K562 (cell line): ENCODE measurements around the gene AHCYL2. TPM values are rescaled to one million over a fixed set of nuclear protein-coding genes. Genes with fewer than 3 reads are reported as not detected.
"Not testable (repeated sequence)": the region's sequence is repeated elsewhere in the genome, so short reads cannot be mapped to it uniquely, and the experiment has no call there.

Experiments used
- ATAC-seq: fragments of 200-7000 bp; cut with Tn5 transposase; 3 replicates; pipeline ENCODE4 v1.9.1; 2020; ENCODE audit warnings: moderate library complexity
- BruUV-seq: library from RNA; stranded (reverse); fragments of 400-500 nt; replicated peaks from 2 replicates; lab custom pipeline; 2021; lab: Mats Ljungman, UMichigan
- CTCF ChIA-PET: fragments of 300-600 bp; formaldehyde crosslinking; extraction: SDS; loops from one replicate; lab custom pipeline; 2021; ENCODE audit warnings: low intra/inter-chr PET ratio; lab: Yijun Ruan, JAX
- POLR2A ChIA-PET: fragments of 300-600, 350-650 bp; sonication (Branson Sonifier 250); formaldehyde crosslinking; extraction: SDS; loops from one replicate; lab custom pipeline; 2021; ENCODE audit warnings: antibody characterized with exemption, inconsistent platforms; lab: Yijun Ruan, JAX
- DNase-seq, 4 experiments: peaks; one replicate each; pipeline versions ENCODE4 v3.0.0 to v3.0.0-alpha.2; 2011 to 2018; ENCODE audit warnings: low spot score in 3 of 4, mixed read lengths in 3 of 4; ENCODE audit errors: extremely low read depth in 1 of 4
- FAIRE-seq: peaks from 2 replicates; lab custom pipeline; 2011; peaks lifted over from hg19 to GRCh38; lab: Jason Lieb, UNC
- H2AFZ ChIP-seq: 2 replicates; pipeline ENCODE4 v1.6.0; 2011; ENCODE audit warnings: low read depth, low read length, control low read depth, inconsistent platforms
- H3K27ac ChIP-seq: fragments of 200-600 bp; 3 replicates; pipeline ENCODE4 v1.8.0; 2011; ENCODE audit warnings: low read depth, mild to moderate bottlenecking, control low read depth, inconsistent platforms, low read length, moderate library complexity, mixed read lengths; ENCODE audit errors: extremely low read depth
- H3K27me3 ChIP-seq, 2 experiments: fragments of 300-600 bp in 1 of 2; 2 replicates in 1 of 2; 3 replicates in 1 of 2; pipeline versions ENCODE4 v1.6.0 to v1.8.0; 2011; ENCODE audit warnings: inconsistent platforms in 2 of 2, low read length in 2 of 2, mild to moderate bottlenecking in 1 of 2, mixed read lengths in 1 of 2, moderate library complexity in 1 of 2; ENCODE audit not compliant: control insufficient read depth in 2 of 2, insufficient read depth in 2 of 2
- H3K36me3 ChIP-seq: fragments of 300-600 bp; 3 replicates; pipeline ENCODE4 v1.8.0; 2011; ENCODE audit warnings: mild to moderate bottlenecking, low read length, inconsistent platforms; ENCODE audit not compliant: control insufficient read depth, insufficient read depth
- H3K4me1 ChIP-seq, 2 experiments: fragments of 200-600 bp in 1 of 2; replicated peaks in 1 of 2; 2 replicates in 1 of 2; 3 replicates in 1 of 2; pipeline versions ENCODE4 v1.5.1 to v1.8.0; 2011; ENCODE audit warnings: inconsistent platforms in 2 of 2, low read length in 2 of 2, mild to moderate bottlenecking in 1 of 2, mixed read lengths in 1 of 2, moderate library complexity in 1 of 2; ENCODE audit not compliant: control insufficient read depth in 2 of 2, insufficient read depth in 2 of 2
- H3K4me2 ChIP-seq: 2 replicates; pipeline ENCODE4 v1.6.1; 2011; ENCODE audit warnings: low read length, control low read depth, inconsistent platforms, mixed read lengths; ENCODE audit not compliant: insufficient read depth
- H3K4me3 ChIP-seq: fragments of 200-600 bp; sonication (generic), shearing (Covaris generic); 2 replicates; pipeline ENCODE4 v1.5.1; 2016; ENCODE audit warnings: control low read depth, inconsistent platforms
- H3K79me2 ChIP-seq: fragments of 200-600 bp; 3 replicates; pipeline ENCODE4 v1.8.0; 2011; ENCODE audit warnings: low read length, inconsistent platforms; ENCODE audit not compliant: control insufficient read depth, insufficient read depth
- H3K9ac ChIP-seq, 2 experiments: 2 replicates each; pipeline versions ENCODE4 v1.6.0 to v1.6.1; 2011; ENCODE audit warnings: low read depth in 2 of 2, low read length in 2 of 2, control low read depth in 1 of 2, inconsistent platforms in 1 of 2, mild to moderate bottlenecking in 1 of 2, mixed read lengths in 1 of 2; ENCODE audit not compliant: insufficient read depth in 1 of 2
- H3K9me1 ChIP-seq: one replicate; pipeline ENCODE4 v1.6.0; 2011; ENCODE audit warnings: inconsistent platforms, mild to moderate bottlenecking, low read length, moderate library complexity; ENCODE audit not compliant: control insufficient read depth, insufficient read depth
- H3K9me3 ChIP-seq: replicated peaks from 2 replicates; pipeline ENCODE4 v1.5.1; 2011; ENCODE audit warnings: low read depth, low read length, inconsistent platforms; ENCODE audit not compliant: control insufficient read depth, insufficient read depth
- H4K20me1 ChIP-seq: replicated peaks from 2 replicates; pipeline ENCODE4 v1.6.1; 2011; ENCODE audit warnings: low read length, inconsistent platforms, mixed read lengths; ENCODE audit not compliant: control insufficient read depth, insufficient read depth
- PPARD ChIP-seq: fragments of 250-450 bp; sonication (Bioruptor Pico); IDR thresholded peaks from 2 replicates; pipeline ENCODE4 v1.8.0; 2022; ENCODE audit warnings: inconsistent platforms, mild to moderate bottlenecking, moderate library complexity
- RAD21 ChIP-seq, 2 experiments: fragments of 250-450 bp in 1 of 2; fragments of 450-650 bp in 1 of 2; sonication (Bioruptor Pico) in 1 of 2; formaldehyde crosslinking in 1 of 2; IDR thresholded peaks in 1 of 2; conservative IDR thresholded peaks in 1 of 2; 2 replicates each; pipeline versions ENCODE4 v1.4.0 to v1.8.0; 2020 to 2022; ENCODE audit warnings: mild to moderate bottlenecking in 2 of 2, moderate library complexity in 1 of 2
- RUNX1 ChIP-seq: sonication (generic); IDR thresholded peaks from 2 replicates; pipeline ENCODE4 v1.6.1; 2016; ENCODE audit warnings: antibody characterized with exemption, low read depth
- WGBS: fragments of 100-300 bp; shearing (Covaris generic); methylation state at CpG from one replicate; pipeline ENCODE4 v1.1.6; 2016; ENCODE audit warnings: low coverage, mixed read lengths; ENCODE audit not compliant: insufficient coverage; ENCODE audit errors: missing lambda C conversion rate; 5-methylcytosine and 5-hydroxymethylcytosine counted together
- in situ Hi-C: fragments of 300-500 bp; cut with MboI; formaldehyde crosslinking; loops from 4 replicates; pipeline ENCODE4 v1.15.0; 2018; ENCODE audit warnings: inconsistent platforms, mixed read lengths
- intact Hi-C: fragments of 100-400 bp; cut with micrococcal nuclease; formaldehyde crosslinking; loops from 2 replicates; pipeline ENCODE4 v1.14.2; 2022
- polyA plus RNA-seq, 8 experiments: library from polyadenylated mRNA; depleted of rRNA in 4 of 8; stranded (reverse) in 5 of 8; unstranded in 3 of 8; fragments of >200 nt; fragmentation: Nextera tagmentation in 2 of 8; fragmentation: Illumina TruSeq in 1 of 8; extraction: Ambion mirVana in 2 of 8; extraction: Trizol in 1 of 8; gene quantifications; 2 replicates each; pipeline versions ENCODE4 v1.2.1 to v1.2.3, GENCODE V29; 2011 to 2014; ENCODE audit warnings: inconsistent platforms in 1 of 8, missing spikeins in 1 of 8
- total RNA-seq, 7 experiments: library from RNA; depleted of rRNA in 6 of 7; stranded (reverse); fragments of >200 nt in 6 of 7; fragmentation: Illumina TruSeq in 2 of 7; extraction: Trizol in 2 of 7; gene quantifications; 2 replicates each; pipeline versions ENCODE4 v1.2.1 to v1.2.3, GENCODE V29; 2011 to 2021; ENCODE audit warnings: low replicate concordance in 1 of 7
- TF ChIP-seq, protein P1 (sequence below): sonication (generic); formaldehyde crosslinking; IDR thresholded peaks from 2 replicates; pipeline ENCODE4 v1.8.0; 2022; ENCODE audit warnings: mild to moderate bottlenecking, missing genetic modification reagents

Gene AHCYL2
- total and polyA plus RNA-seq, 9 of the 15 experiments (the other 6 are each of a cell fraction or from before 2014, with no cell fraction given): 0.93 to 10.5 (median 5.2) TPM

DNA sequence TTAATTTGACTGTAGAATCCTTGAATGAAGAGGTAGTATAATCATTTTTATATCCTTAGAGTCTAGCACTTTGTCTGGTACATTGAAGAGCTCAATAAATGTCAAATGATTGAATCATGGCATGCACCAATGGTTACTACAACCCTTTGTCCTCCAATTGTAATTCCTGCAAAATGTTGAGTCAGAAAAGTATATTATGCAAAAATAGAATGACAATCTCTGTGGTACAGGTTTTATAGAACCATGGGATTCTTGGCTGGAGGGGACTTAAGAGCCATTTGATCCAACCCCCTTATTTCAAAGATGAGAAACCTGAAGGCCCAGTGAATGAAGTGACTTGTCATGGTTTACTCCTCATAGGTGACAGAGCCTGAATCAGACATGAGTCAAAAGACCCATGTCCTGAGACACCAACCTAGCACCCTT, 246.6 kb downstream of the AHCYL2 start (continued):
- TF ChIP-seq RAD21 (CRISPR knock-in tag; conservative IDR thresholded peaks at IDR 0.05 in 1 of 2, IDR thresholded peaks at IDR 0.05 in 1 of 2): no peak
- TF ChIP-seq, protein P1, sequence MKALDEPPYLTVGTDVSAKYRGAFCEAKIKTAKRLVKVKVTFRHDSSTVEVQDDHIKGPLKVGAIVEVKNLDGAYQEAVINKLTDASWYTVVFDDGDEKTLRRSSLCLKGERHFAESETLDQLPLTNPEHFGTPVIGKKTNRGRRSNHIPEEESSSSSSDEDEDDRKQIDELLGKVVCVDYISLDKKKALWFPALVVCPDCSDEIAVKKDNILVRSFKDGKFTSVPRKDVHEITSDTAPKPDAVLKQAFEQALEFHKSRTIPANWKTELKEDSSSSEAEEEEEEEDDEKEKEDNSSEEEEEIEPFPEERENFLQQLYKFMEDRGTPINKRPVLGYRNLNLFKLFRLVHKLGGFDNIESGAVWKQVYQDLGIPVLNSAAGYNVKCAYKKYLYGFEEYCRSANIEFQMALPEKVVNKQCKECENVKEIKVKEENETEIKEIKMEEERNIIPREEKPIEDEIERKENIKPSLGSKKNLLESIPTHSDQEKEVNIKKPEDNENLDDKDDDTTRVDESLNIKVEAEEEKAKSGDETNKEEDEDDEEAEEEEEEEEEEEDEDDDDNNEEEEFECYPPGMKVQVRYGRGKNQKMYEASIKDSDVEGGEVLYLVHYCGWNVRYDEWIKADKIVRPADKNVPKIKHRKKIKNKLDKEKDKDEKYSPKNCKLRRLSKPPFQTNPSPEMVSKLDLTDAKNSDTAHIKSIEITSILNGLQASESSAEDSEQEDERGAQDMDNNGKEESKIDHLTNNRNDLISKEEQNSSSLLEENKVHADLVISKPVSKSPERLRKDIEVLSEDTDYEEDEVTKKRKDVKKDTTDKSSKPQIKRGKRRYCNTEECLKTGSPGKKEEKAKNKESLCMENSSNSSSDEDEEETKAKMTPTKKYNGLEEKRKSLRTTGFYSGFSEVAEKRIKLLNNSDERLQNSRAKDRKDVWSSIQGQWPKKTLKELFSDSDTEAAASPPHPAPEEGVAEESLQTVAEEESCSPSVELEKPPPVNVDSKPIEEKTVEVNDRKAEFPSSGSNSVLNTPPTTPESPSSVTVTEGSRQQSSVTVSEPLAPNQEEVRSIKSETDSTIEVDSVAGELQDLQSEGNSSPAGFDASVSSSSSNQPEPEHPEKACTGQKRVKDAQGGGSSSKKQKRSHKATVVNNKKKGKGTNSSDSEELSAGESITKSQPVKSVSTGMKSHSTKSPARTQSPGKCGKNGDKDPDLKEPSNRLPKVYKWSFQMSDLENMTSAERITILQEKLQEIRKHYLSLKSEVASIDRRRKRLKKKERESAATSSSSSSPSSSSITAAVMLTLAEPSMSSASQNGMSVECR (CRISPR knock-in tag): no peak
- no peak for TF ChIP-seq RUNX1
- TF ChIP-seq PPARD (CRISPR knock-in tag): no peak

DNA sequence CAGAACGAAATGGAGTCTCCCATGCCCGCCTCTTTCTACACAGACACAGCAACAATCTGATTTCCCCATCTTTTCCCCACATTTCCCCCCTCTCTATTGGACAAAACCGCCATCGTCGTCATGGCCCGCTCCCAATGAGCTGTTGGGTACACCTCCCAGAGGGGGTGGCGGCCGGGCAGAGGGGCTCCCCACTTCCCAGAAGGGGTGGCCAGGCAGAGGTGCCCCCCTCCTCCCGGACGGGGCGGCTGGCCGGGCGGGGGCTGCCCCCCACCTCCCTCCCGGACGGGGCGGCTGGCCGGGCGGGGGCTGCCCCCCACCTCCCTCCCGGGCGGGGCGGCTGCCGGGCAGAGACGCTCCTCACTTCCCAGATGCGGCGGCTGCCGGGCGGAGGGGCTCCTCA, 251.1 kb downstream of the AHCYL2 start:
- H3K27ac ChIP-seq, intact Hi-C loops, ATAC-seq, FAIRE-seq, H3K79me2 ChIP-seq, H3K27me3 ChIP-seq, POLR2A ChIA-PET, H3K4me3 ChIP-seq, H3K9ac ChIP-seq, H3K9me1 ChIP-seq, H3K4me2 ChIP-seq, CTCF ChIA-PET, BruUV-seq, H3K4me1 ChIP-seq, DNase-seq, H2AFZ ChIP-seq, H4K20me1 ChIP-seq, H3K9me3 ChIP-seq, in situ Hi-C loops: not testable (repeated sequence)
- WGBS: 98% methylated on average over 8 of the region's 27 CpGs
- H3K36me3 ChIP-seq: peaks cover 71% of the 10 kb centered on the region
